DMS153 treated with DMSO at 0.1 percent for 48 hours (cell line): Measurements from ENCODE around the gene TNPO3.

Source experiments
- DNase-seq: peaks from one replicate; lab custom pipeline; 2025; ENCODE audit not compliant: unreplicated experiment; lab: John Stamatoyannopoulos, UW

TNPO3 gene

DNA sequence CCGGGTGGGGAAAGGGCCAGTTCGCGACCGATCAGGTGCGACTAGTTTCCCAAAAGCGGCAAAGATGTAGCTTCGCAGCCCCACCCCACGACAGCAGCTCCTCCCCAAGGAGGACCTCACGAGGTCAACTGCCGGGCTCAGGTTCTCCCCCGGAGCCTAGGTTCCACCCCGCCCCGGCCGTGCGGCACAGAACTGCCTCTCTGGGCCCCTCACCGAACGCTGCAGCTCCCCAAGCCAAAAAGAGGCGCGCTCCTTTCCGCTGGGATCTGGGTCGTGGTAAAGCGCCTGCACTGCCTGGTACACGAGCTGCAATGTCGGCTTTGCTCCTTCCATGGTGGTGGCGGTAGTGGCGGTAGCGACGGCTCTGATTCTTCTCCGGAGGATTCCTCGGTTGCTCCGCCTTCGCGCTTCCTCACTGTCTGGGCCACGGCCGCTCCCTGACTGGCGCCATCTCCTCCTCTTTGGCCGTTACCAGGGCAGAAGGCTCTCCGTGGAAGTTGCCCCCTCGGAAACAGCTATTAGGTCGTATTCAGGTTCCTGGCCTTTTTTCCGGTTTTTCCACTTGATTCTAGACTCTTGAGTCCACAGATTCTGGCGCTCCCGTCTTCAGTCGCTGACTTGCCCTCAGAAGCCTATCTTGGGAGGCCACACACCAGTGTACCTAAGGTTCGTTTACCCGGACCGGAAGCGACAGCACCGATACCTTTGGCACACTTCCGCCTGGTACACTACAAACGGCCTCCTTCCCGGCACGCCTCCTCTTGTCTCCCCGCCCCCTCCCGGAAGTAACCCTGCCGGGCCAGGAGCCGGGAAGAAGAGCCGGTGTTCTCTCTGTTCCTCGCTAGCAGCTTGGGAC is at the start of gene TNPO3:
TSS of gene TNPO3 (minus strand) at position 674 of the 856 bp plus-strand sequence. CDS start at position 333, 341 bp downstream.
- DNase-seq: peak; percentile 76

DNA sequence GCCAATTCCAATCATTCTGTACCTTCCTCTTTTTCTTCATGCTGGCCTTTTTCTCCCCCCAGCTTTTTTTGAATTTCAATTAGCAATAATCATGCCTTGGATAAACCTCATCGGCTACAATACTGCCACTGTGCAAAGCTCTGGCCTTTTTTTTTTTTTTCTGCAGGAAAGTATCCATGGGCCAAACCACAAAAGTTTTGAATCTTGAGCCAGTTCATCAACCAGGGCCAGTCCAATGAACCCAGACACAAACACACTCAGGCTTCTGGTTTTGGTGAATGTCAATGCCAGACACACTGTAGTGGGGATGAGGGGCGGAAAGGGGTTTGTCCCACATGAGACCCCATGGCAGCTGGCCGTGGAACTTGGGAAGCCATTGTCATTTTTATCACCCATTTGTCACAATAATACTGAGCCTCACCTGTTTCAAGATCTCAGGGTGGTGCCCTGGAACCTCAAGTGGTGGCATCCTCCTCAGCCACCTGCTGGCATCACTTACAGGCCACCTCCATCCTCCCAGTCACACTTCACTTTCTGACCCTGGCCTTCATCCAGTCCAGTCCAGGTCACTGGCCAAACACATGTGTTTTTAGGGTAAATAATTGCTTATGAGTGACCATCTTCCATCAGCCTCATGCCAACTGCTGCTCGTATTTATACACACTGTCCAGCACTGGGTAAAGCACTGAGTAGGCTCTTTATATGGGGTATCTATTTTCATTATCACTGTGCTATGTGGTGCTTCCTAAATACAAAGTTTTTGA is 48.8 kb upstream of the TNPO3 start:
- DNase-seq: no peak

- no peak for DNase-seq
Observed at GRCh38 chr7:129101746-129102145, 46.8 kb upstream of the TNPO3 start.

DNA sequence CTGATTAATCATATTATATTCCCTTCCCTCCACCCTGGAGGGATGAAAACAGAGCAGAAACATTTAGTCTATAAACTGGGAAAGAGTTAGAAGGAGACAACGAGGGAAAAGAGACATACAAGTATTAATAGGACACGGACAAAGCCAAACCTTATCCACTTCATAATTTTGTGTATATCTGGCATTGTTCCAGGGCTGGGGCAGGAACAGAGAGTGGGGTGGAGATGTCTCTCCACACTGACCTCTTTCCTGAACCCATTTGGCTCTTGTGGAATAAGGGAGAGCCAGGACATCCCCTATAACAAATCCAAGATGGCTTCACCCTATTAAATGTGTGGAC is 45.9 kb upstream of the TNPO3 start:
- DNase-seq: no peak

DNA sequence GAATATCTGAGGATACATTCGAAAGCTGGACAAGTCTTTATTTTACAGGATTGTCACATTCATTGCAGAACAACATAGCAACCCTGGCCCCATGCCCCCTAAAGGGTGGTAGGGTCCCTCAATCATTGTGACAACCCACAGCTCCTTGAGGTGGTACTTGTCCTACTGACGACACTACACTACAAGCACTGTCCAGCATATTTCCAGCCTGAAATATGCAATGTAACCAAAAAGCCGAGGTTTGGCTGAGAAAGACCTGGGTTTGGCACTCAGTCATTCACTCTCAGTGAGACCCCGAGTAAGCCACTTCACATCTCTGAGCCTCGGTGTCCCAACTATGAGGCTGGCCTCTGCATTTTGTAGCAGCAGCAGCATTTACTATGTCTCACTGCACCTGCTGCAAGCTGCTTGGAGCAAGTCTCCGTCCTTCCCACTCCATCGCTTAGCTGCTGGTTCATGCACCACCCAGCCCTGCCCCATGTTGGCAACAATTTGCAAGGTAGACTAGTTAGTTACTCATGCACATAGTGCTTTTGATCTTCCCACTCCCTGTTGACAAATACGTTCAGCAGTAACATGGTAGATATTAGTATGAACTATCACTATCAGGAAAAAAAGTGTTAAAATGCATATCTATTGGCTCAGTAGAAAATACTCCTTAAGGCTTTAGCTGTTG is 43.6 kb upstream of the TNPO3 start:
- no peak for DNase-seq

- DNase-seq: no peak
Observed at GRCh38 chr7:129095258-129095657, 40.3 kb upstream of the TNPO3 start.

GRCh38 chr7:129094501-129094900 is 39.6 kb upstream of the TNPO3 start:
- DNase-seq: no peak

DNA sequence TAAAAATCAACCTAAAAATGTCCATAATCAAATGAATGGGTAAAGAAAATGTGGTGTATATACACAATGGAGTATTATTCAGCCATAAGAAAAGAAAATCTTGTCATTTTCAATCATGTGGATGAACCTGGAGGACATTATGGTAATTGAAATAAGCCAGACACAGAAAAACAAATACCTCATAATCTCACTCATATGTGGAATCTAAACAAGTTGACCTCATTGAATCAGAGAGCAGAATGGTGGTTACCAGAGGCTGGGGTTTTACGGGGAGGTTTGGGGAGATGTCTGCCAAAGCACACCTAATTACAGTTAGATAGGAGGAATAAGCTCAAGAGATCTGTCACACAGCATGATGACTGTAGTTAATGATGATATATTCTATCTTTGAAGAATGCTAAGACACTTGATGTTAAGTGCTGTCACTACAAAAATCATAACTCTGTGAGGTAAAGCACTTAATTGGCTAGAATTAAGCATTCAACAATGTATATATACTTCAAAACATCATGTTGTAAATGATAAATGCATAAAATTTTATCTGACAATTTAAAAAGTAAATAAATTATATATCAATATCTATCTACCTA is 39.1 kb upstream of the TNPO3 start:
- no peak for DNase-seq

GRCh38 chr7:129091484-129092002 is 36.6 kb upstream of the TNPO3 start:
- DNase-seq: peak; percentile 69

- no peak for DNase-seq
Observed at GRCh38 chr7:129090300-129090907, 35.5 kb upstream of the TNPO3 start.

GRCh38 chr7:129089521-129090212 is 34.8 kb upstream of the TNPO3 start:
- DNase-seq: no peak

GRCh38 chr7:129084801-129085551 is 30.1 kb upstream of the TNPO3 start:
- DNase-seq: no peak

DNA sequence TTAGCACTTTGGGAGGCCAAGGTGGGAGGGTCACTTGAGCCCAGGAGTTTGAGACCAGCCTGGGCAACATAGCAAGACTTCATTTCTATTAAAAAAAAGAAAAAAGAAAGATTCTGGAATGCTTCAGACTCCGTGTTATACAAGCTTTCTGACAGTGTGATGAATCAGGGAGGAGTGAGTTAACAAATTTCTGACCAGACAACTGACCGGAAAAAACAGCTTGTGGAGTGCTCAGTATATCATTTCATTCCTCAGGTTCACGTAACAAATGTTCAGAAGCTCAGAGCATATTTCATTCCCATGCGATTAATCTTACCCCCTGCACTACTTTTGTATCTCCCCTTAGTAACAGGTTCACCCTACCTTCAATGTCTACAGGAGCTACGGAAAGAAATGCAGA is 28.6 kb upstream of the TNPO3 start:
- no peak for DNase-seq

GRCh38 chr7:129078455-129078854 is 23.5 kb upstream of the TNPO3 start:
- DNase-seq: no peak

GRCh38 chr7:129076886-129077285 is 22.0 kb upstream of the TNPO3 start:
- no peak for DNase-seq

- DNase-seq: no peak
Observed at GRCh38 chr7:129074994-129075393, 20.1 kb upstream of the TNPO3 start.

GRCh38 chr7:129074361-129074871 is 19.5 kb upstream of the TNPO3 start:
- DNase-seq: no peak

DNA sequence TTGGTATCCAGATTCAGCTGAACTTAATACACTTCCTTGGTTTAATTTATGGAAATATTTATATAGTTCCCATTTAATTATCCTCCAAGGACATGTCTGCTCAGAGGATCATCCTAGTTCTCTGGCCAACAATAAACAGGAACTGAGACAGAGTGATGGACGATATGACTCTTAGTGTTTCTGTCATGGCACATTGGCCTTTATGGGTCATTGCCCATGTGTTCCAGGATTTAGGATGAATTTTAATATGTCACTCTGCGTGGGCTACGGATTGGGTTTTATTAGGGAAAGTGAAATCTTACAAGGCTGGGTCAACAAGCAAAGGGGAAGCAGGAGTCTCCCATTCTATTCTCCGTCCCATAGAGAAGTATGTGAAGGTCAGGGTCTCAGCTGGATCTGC is 18.8 kb upstream of the TNPO3 start:
- DNase-seq: no peak

DNA sequence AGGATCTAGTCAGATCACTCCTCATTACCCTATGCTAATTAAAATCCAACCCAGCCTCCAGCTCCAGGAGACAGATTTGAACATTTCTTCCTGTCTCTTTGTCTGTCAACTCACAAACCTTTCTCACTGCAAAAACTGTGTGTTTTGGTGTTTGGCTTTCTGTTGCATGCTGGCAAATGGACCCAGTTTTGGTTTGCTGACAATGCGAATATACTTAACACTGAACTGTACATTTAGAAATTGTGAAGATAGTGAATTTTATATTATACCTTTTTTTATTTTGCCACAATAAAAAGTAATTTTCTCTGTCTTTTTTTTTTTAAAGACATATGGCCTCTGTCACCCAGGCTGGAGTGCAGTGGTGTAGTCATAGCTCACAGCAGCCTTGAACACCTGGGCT is 18.3 kb upstream of the TNPO3 start:
- no peak for DNase-seq
